ENCODE results near the gene SORCS1.

SORCS1 gene

DNA sequence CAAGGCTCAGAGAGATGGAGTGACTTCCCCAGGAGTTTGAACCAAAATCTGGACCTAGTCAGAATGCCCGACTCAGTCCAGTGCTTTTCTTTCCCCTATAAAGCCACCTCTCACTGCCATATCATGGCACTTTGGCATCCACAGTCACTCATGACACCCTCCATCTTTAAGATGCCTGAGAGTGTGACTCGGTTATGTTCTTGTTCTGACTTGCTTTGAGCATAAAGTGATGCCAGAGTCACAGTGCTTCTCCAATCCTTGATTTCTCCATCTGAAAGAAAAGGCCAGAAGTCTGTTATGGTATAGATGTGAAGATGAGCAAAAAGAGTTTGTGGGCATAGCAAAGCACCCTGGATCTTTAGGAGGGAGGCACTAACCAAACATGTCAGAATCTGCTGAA lies 538.1 kb downstream of the SORCS1 start:
- Mint-ChIP-seq H3K9me3 (no peaks in the 10 kb centered on the region), H3K4me1 (no peaks in the 10 kb centered on the region), H3K4me3 (no peak overlapping the region), H3K27ac (no peak overlapping the region), H3K36me3 (no peaks in the 10 kb centered on the region), H3K27me3 (no peaks in the 10 kb centered on the region)
- ATAC-seq: no peak

DNA sequence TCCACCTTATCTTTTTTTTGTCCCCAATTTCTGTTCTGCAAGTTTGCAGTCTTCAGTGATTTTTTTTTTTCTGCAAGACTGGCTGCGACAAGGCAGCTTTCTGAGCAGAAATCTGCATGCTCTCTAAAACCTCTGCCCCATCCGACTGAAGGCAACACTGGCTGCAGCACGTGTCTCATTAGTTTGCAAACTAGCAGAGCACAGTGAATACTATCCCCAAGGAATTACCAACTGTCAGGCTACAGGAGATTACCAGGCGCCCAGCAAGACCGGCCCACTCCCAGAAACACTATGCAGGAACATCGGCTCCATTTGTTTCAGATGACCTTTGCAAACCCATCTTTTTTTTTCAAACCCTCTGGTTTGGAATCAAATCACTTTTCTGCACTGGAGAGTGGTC lies 538.8 kb downstream of the SORCS1 start:
- H3K27me3 Mint-ChIP-seq: no peaks in the 10 kb centered on the region
- no peak overlapping the region for H3K27ac Mint-ChIP-seq
- H3K4me3 Mint-ChIP-seq: no peak overlapping the region
- H3K4me1 Mint-ChIP-seq: no peaks in the 10 kb centered on the region
- no peaks in the 10 kb centered on the region for H3K36me3 Mint-ChIP-seq
- H3K9me3 Mint-ChIP-seq: no peaks in the 10 kb centered on the region
- ATAC-seq: no peak

DNA sequence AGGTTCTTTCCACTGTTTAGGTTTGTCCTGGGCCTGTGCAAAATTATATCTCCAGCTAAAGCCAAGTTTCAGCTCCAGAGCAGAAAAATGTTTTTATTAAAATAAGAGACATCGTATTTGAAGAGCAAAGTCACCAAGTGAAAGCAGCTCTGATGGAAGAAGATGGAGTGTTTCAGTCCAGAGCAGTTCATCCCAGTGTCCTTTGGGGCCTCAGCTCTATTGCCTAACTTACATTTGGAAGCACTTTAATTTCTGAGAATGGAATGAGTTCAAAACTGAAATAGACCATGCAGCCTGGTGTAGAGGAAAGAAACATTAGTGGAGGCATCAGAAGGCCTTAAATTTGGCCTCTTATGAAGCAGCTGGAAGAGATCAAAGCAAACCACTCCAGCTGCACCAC lies 545.2 kb downstream of the SORCS1 start:
- H3K27ac Mint-ChIP-seq: no peak overlapping the region

DNA sequence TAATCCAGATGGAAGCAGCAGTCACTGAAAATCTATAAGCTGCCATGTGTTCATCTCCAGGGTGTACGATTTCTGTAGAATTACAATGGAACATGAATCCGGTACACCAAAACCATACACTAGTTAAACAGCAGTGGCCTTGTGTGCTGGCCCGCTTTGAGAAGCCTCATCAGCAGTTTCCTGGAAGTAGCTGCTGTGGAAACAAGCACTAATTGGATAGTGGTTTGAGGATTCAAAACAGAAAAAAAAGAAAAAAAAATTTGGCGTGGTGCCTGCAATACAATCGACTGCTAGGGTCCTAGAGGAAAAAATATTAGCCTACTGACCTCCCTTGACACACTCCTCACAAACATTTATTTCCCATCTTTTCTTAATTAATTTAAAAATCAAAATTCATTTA lies 545.9 kb downstream of the SORCS1 start:
- ATAC-seq: no peak

More for the DNA sequence above, 545.2 kb downstream of the SORCS1 start:
- Mint-ChIP-seq H3K9me3 (no peaks in the 10 kb centered on the region), H3K4me3 (no peak overlapping the region), H3K27me3 (no peaks in the 10 kb centered on the region), H3K36me3 (no peaks in the 10 kb centered on the region), H3K4me1 (no peaks in the 10 kb centered on the region)
- no peak for ATAC-seq

DNA sequence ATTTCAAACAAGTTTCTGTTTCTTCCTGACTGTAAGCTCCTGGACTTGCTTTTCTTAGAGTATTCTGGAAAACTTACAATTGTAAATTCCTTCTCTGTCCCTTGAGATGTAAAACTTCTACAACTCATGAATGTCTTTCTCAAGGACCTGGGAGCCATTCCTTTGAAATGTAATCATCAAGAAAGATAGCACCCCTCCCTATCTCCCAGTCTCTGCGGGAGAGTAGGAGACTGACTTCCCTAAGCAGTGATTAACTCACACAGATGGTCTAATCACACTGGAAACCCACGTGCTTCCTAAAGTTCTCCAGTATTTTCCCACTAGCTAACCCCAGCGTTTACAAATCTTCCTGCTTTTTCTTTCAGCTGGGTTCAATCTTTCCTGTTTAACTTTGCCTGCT lies 549.4 kb downstream of the SORCS1 start:
- H3K4me3 Mint-ChIP-seq: no peak overlapping the region
- H3K27me3 Mint-ChIP-seq: no peaks in the 10 kb centered on the region
- no peak for ATAC-seq
- no peaks in the 10 kb centered on the region for H3K4me1 Mint-ChIP-seq
- no peaks in the 10 kb centered on the region for H3K9me3 Mint-ChIP-seq
- H3K27ac Mint-ChIP-seq: no peak overlapping the region
- H3K36me3 Mint-ChIP-seq: no peaks in the 10 kb centered on the region

More for the DNA sequence above, 545.9 kb downstream of the SORCS1 start:
- Mint-ChIP-seq H3K9me3 (no peaks in the 10 kb centered on the region), H3K4me1 (no peaks in the 10 kb centered on the region), H3K36me3 (no peaks in the 10 kb centered on the region), H3K27me3 (no peaks in the 10 kb centered on the region), H3K27ac (no peak overlapping the region), H3K4me3 (no peak overlapping the region)

DNA sequence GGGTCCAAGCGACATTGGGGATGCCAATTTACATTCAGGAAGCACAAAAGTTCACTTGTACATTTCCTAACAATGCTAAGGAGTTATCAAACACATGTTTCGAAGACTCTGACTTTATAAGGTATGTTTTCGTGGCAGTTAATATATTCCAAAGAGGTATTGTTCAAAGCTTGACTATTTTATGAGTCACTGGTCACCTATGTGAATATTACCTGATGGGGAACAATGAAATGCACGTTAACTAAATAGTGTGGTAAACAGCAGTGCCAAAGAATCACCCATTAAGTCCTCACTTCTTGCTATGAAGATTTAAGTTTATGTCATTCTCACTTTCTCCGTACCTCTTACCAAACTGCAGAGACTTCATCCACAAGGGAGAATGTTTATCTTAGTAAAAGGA lies 550.2 kb downstream of the SORCS1 start:
- no peaks in the 10 kb centered on the region for H3K4me1 Mint-ChIP-seq
- H3K36me3 Mint-ChIP-seq: no peaks in the 10 kb centered on the region
- no peak for ATAC-seq
- no peak overlapping the region for H3K27ac Mint-ChIP-seq
- no peaks in the 10 kb centered on the region for H3K9me3 Mint-ChIP-seq
- H3K27me3 Mint-ChIP-seq: no peaks in the 10 kb centered on the region
- no peak overlapping the region for H3K4me3 Mint-ChIP-seq

DNA sequence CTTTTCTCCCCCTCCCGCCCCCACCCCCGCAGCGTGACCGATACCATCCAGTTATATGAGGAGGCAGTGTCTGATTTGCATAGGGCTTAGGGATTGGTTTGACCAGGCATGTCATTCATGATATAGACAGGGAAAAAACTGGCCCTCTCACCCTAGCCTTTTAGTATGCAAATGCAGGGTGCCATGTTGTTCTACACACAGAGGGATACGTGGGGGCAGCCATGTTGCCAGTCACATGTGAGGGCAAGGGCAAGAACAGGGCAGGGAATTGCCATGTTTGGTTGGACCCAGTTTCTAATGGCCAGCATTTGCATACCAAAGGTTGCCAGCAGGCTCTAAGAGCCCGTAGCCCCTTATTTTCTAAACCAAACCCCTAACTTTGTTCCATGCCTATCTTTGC lies 552.1 kb downstream of the SORCS1 start:
- no peak for ATAC-seq
- Mint-ChIP-seq H3K27ac (no peak overlapping the region), H3K9me3 (no peaks in the 10 kb centered on the region), H3K4me1 (no peaks in the 10 kb centered on the region), H3K4me3 (no peak overlapping the region), H3K36me3 (no peaks in the 10 kb centered on the region), H3K27me3 (no peaks in the 10 kb centered on the region)

DNA sequence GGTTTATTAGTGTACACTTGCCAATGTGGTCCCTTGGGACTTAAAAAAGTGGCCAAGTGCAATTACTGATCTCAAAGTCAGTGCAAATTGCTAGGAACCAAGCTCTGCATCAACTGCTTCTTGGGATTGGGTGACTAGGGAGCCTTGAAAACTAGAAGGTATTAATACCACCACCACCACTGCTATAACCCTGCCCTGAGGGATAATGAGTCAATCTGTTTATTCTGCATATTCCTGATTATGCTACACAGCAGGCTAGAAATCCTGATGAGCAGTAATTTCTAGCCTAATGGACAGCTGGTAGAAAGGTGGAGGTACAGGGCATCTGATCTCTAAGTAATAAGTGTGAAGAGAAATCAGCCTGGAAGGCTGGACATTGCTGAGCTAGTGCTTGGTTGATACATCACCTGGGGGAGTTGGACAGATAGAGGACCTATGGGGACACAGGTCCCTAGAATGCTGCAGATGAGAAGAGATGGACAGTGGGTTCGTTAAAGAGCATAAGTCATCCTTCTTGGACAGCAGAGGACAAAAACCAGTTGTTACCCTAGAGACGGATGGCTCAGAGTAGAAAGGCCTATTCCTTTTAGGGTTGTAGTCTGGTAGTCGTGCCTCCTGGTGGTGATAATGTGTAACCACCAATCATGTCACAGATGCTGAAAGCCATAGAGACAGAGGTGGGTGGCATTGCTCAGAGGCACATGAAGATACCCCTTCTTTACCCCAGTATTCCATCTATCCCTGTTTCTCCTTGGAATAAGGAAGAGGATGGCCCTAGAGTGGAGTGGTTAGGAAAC lies 554.8 kb downstream of the SORCS1 start:
- no peak for ATAC-seq
- Mint-ChIP-seq H3K36me3 (no peaks in the 10 kb centered on the region), H3K9me3 (peaks cover 3% of the 10 kb centered on the region), H3K4me3 (no peak overlapping the region), H3K27ac (no peak overlapping the region), H3K27me3 (no peaks in the 10 kb centered on the region), H3K4me1 (no peaks in the 10 kb centered on the region)

DNA sequence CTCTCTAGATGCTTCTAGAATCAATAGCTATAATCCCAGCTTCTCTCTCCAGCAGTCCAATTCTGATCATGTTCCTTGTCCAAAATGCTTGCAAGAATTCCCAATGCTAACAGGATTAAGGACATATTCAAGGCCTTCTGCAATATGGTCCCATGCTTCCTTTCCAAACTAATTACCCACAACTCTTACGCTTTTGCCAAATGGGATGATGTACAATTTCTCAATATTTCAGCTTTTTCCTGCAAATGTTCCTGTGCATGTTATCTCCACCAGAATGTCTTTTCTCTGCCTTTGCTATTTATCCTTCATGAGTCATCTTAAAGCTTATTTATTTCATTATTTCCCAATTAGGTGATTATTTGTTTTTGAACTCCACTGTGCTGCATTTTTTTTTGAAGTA lies 556.4 kb downstream of the SORCS1 start:
- no peak overlapping the region for H3K4me3 Mint-ChIP-seq
- H3K27me3 Mint-ChIP-seq: no peaks in the 10 kb centered on the region
- no peaks in the 10 kb centered on the region for H3K36me3 Mint-ChIP-seq
- no peak for ATAC-seq
- H3K9me3 Mint-ChIP-seq: peaks cover 3% of the 10 kb centered on the region
- H3K27ac Mint-ChIP-seq: no peak overlapping the region
- H3K4me1 Mint-ChIP-seq: no peaks in the 10 kb centered on the region

DNA sequence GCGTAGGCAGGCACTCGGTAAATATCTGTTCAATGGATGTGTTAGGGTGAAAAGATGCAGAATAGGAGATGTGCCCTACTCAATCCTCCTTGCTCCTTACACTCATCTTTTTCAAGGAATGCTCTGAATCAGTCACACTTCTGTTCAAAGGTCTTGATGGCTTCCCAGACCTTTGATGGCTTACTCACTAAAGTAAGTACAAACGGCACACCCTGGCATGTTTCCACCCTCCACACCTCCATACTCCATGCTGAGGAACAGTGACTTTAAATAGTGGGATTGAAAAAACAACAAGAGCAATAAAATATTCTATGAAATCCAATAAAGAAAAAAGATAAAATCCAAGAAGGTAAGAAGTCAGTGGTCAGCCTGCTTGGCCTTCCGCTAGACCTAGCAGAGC lies 569.2 kb downstream of the SORCS1 start:
- H3K27me3 Mint-ChIP-seq: no peaks in the 10 kb centered on the region
- H3K4me3 Mint-ChIP-seq: no peak overlapping the region
- H3K36me3 Mint-ChIP-seq: no peaks in the 10 kb centered on the region
- H3K27ac Mint-ChIP-seq: no peak overlapping the region
- no peaks in the 10 kb centered on the region for H3K9me3 Mint-ChIP-seq
- no peaks in the 10 kb centered on the region for H3K4me1 Mint-ChIP-seq
- ATAC-seq: no peak

DNA sequence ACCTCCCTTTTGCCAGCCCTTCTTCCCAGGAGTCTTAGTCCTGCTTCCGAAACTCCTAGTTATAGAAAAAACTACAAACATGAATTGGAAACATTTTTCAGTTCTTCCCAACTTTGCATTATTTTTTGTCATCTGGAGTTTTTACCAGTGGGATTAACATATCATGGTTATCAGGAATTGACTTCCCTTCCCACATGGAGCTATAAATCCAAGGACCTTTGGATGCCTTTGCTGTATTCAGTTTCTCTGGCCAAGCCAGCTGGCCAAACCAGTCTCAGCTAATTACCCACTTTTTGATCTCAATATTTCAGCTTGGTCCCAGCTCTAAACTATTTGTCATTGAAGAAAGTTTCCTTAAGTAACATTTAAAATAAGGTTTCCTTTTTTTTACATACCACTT lies 570.6 kb downstream of the SORCS1 start:
- no peaks in the 10 kb centered on the region for H3K4me1 Mint-ChIP-seq
- no peak overlapping the region for H3K4me3 Mint-ChIP-seq
- H3K36me3 Mint-ChIP-seq: no peaks in the 10 kb centered on the region
- H3K27me3 Mint-ChIP-seq: no peaks in the 10 kb centered on the region
- no peak for ATAC-seq
- H3K9me3 Mint-ChIP-seq: no peaks in the 10 kb centered on the region
- no peak overlapping the region for H3K27ac Mint-ChIP-seq

DNA sequence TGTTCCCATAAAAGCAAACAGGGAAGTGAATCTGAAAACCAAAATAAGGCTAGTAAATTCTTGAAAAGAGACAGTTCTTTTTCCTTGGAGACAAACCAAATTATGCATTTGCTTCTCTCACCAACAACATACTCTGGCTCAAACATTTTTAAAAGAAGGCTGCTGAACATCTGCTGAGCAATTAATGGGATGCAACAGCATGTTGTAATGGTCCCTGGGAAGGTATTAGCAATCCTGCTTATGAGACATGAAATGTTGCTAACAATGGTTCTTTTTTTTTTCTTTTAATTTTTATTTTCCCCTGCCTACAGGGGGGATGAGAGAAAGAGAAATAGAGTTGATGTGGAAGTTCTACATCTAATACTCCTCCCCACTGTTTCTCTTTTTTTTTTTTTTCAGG lies 572.1 kb downstream of the SORCS1 start:
- H3K4me3 Mint-ChIP-seq: no peak overlapping the region
- no peaks in the 10 kb centered on the region for H3K4me1 Mint-ChIP-seq
- no peaks in the 10 kb centered on the region for H3K36me3 Mint-ChIP-seq
- H3K27ac Mint-ChIP-seq: no peak overlapping the region
- H3K27me3 Mint-ChIP-seq: no peaks in the 10 kb centered on the region
- no peak for ATAC-seq
- H3K9me3 Mint-ChIP-seq: no peaks in the 10 kb centered on the region

DNA sequence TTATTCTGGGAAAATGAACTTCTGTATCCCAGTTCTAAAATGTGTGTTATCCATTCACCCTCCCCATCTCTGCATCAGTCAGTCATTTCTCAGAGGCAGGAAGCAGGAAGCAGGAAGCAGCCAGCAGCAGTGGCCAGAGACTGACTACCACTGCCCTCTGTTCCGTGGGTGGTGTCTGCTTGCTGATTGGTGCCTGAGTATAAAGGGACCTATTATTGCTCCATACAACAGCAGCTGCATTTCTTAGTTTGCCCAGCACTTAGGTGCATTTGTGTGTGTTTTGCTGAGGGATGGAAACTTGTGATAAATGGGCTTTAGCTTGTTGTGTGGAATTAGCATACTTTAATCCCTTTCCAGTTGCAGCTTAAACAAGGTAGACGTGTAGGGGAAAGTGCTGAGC lies 582.2 kb downstream of the SORCS1 start:
- H3K4me3 Mint-ChIP-seq: no peak overlapping the region
- no peak for ATAC-seq
- H3K27me3 Mint-ChIP-seq: no peaks in the 10 kb centered on the region
- no peak overlapping the region for H3K27ac Mint-ChIP-seq
- no peaks in the 10 kb centered on the region for H3K4me1 Mint-ChIP-seq
- peaks cover 5% of the 10 kb centered on the region for H3K9me3 Mint-ChIP-seq
- no peaks in the 10 kb centered on the region for H3K36me3 Mint-ChIP-seq

DNA sequence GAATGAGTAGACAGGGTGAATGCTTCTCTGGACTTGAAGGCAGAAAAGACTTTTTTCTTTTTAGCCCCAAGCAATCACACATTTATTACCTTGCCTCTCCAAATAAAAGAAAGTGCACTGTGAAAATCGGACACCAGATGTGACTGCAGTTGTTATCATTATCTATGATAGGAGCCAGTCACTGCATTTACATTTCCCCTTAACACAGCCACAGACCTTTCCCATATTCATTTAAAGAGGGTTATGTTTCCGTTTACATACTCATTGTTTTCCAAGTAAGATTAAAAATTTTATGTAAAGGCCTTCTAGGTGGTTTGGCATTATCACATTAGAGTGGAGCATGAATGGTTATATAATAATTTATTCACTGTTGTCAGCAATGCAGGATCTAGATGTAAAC lies 586.8 kb downstream of the SORCS1 start:
- no peaks in the 10 kb centered on the region for H3K9me3 Mint-ChIP-seq

DNA sequence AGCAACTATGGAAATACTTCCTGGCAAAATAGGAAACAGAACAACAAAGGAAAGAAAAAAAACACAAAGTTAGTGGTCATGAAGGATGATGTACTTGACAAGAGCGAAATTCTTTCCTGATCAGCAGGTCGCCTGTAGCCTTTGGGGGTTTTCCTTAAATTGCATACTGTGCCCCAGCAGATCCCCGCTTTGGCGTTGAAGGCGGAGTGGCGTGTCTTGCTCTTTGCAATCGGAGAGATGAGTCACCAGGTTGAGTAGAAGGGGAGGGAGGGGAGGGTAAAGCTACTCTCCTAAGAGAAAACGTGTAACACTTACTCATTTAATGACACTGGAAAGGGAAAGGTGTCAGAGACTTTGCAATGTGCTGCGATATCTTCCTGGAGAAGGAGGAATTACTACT lies 587.2 kb downstream of the SORCS1 start:
- Mint-ChIP-seq H3K36me3 (no peaks in the 10 kb centered on the region), H3K27me3 (peaks cover 13% of the 10 kb centered on the region)

More for the DNA sequence above, 586.8 kb downstream of the SORCS1 start:
- Mint-ChIP-seq H3K36me3 (no peaks in the 10 kb centered on the region), H3K27ac (no peak overlapping the region), H3K27me3 (peaks cover 13% of the 10 kb centered on the region), H3K4me3 (no peak overlapping the region), H3K4me1 (no peaks in the 10 kb centered on the region)
- ATAC-seq: no peak

DNA sequence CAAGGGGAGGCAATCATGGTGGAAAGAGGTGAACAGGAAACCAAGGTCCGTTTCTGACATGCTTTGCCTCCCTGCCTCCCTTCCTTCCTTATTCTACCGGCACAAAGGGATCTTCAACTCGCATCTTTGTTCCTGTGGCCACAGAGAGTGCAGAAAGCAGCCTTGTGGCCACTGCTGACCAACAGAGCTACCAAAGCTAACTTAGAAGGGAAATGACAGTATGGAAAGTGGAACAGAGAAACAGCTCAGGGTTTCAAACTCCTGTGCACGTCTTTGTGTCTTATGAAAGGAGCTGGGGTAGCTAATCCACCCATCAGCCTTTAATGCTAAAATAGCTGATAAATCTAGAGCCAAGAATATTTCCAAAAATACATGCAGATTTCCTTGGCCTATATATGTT lies 588.0 kb downstream of the SORCS1 start:
- ATAC-seq: no peak
- H3K27ac Mint-ChIP-seq: no peak overlapping the region
- no peaks in the 10 kb centered on the region for H3K4me1 Mint-ChIP-seq
- no peaks in the 10 kb centered on the region for H3K36me3 Mint-ChIP-seq
- H3K9me3 Mint-ChIP-seq: no peaks in the 10 kb centered on the region
- H3K4me3 Mint-ChIP-seq: no peak overlapping the region
- H3K27me3 Mint-ChIP-seq: peaks cover 13% of the 10 kb centered on the region

More for the DNA sequence above, 587.2 kb downstream of the SORCS1 start:
- no peaks in the 10 kb centered on the region for H3K4me1 Mint-ChIP-seq
- no peaks in the 10 kb centered on the region for H3K9me3 Mint-ChIP-seq
- no peak overlapping the region for H3K27ac Mint-ChIP-seq
- no peak for ATAC-seq
- H3K4me3 Mint-ChIP-seq: no peak overlapping the region

Measured in stimulated activated memory B cell treated with anti-CD40 and anti-IgM and Interleukin-4, amounts not matched to agents 10 μg/mL and 1 μg/mL and 100 μg/mL, for 72 hours (primary cell).